Fibroblast of peridontal ligament (primary cell): ENCODE data around the gene CNTNAP2.
"Not testable (repeated sequence)": the region's sequence is repeated elsewhere in the genome, so short reads cannot be mapped to it uniquely, and the experiment has no call there.

ENCODE experiments used
- DNase-seq: peaks from one replicate; pipeline ENCODE4 v3.0.0-alpha.2; 2010; ENCODE audit errors: extremely low read depth

The CNTNAP2 gene

GRCh38 chr7:148442141-148442655 lies 2325.6 kb downstream of the CNTNAP2 start:
- no peak for DNase-seq

- no peak for DNase-seq
These were observed 2326.3 kb downstream of the CNTNAP2 start for GRCh38 chr7:148442933-148443332.

GRCh38 chr7:148445260-148446044 lies 2328.9 kb downstream of the CNTNAP2 start:
- DNase-seq, result no peak

- DNase-seq, result no peak
These were observed 2330.7 kb downstream of the CNTNAP2 start for GRCh38 chr7:148447221-148447849.

- DNase-seq, result not testable (repeated sequence)
These were observed 2334.9 kb downstream of the CNTNAP2 start for GRCh38 chr7:148451526-148451925.

- DNase-seq, result no peak
These were observed 2339.8 kb downstream of the CNTNAP2 start for GRCh38 chr7:148456351-148456750.

GRCh38 chr7:148457310-148457921 lies 2340.8 kb downstream of the CNTNAP2 start:
- no peak for DNase-seq

- no peak for DNase-seq
These were observed 2341.7 kb downstream of the CNTNAP2 start for GRCh38 chr7:148458263-148458662.

- DNase-seq, result no peak
These were observed 2345.0 kb downstream of the CNTNAP2 start for GRCh38 chr7:148461392-148462179.

- DNase-seq, result not testable (repeated sequence)
These were observed 2346.2 kb downstream of the CNTNAP2 start for GRCh38 chr7:148462774-148463173.

- no peak for DNase-seq
These were observed 2346.6 kb downstream of the CNTNAP2 start for GRCh38 chr7:148463210-148463609.

GRCh38 chr7:148464947-148465346 lies 2348.3 kb downstream of the CNTNAP2 start:
- DNase-seq, result no peak

- not testable (repeated sequence) for DNase-seq
These were observed 2348.8 kb downstream of the CNTNAP2 start for GRCh38 chr7:148465441-148465840.

GRCh38 chr7:148466120-148466519 lies 2349.5 kb downstream of the CNTNAP2 start:
- no peak for DNase-seq

- DNase-seq, result no peak
These were observed 2352.1 kb downstream of the CNTNAP2 start for GRCh38 chr7:148468700-148469098.
